GM12878 (cell line): ENCODE measurements around the gene GPX7. TPM values are rescaled to one million over a fixed set of nuclear protein-coding genes. Genes with fewer than 3 reads are reported as not detected.

ENCODE experiments used
- ATAC-seq: fragments of 200-7000 bp; cut with Tn5 transposase; 3 replicates; pipeline ENCODE4 v1.9.1; 2020; ENCODE audit warnings: mild to moderate bottlenecking, moderate library complexity
- BruUV-seq: library from RNA; stranded (reverse); fragments of 400-500 nt; replicated peaks from 2 replicates; lab custom pipeline; 2021; lab: Mats Ljungman, UMichigan
- CTCF ChIA-PET: fragments of 300-600 bp; sonication (Branson Sonifier 250); formaldehyde crosslinking; extraction: SDS; loops from one replicate; lab custom pipeline; 2021; ENCODE audit warnings: inconsistent platforms; lab: Yijun Ruan, JAX
- POLR2A ChIA-PET: fragments of 350-600 bp; formaldehyde crosslinking; extraction: SDS; loops from one replicate; lab custom pipeline; 2021; ENCODE audit warnings: inconsistent platforms; lab: Charles Lee
- RAD21 ChIA-PET: fragments of 300-600 bp; sonication (Branson Sonifier 250); formaldehyde crosslinking; loops from one replicate; lab custom pipeline; 2023; ENCODE audit warnings: antibody characterized with exemption; ENCODE audit not compliant: unreplicated experiment; lab: Charles Lee
- SMC1A ChIA-PET: fragments of 300-600 bp; sonication (Branson Sonifier 250); formaldehyde crosslinking; loops from one replicate; lab custom pipeline; 2023; ENCODE audit not compliant: unreplicated experiment, uncharacterized antibody; lab: Charles Lee
- DNase-seq: peaks from one replicate; pipeline ENCODE4 v3.0.0-alpha.2; 2011; ENCODE audit warnings: low read depth, low spot score
- FAIRE-seq: peaks from 3 replicates; lab custom pipeline; 2011; peaks lifted over from hg19 to GRCh38; lab: Jason Lieb, UNC
- H2AFZ ChIP-seq: 2 replicates; pipeline ENCODE4 v1.6.0; 2011; ENCODE audit warnings: low read depth, low read length, control low read depth; ENCODE audit not compliant: control insufficient read depth
- H3K27ac ChIP-seq: 2 replicates; pipeline ENCODE4 v1.5.1; 2011; ENCODE audit warnings: control low read depth; ENCODE audit not compliant: control insufficient read depth, insufficient read depth
- H3K27me3 ChIP-seq, 2 experiments: replicated peaks in 1 of 2; 2 replicates each; pipeline versions ENCODE4 v1.6.0 to v1.6.1; 2011; ENCODE audit warnings: low read length in 1 of 2; ENCODE audit not compliant: control insufficient read depth in 2 of 2, insufficient read depth in 2 of 2
- H3K36me3 ChIP-seq, 2 experiments: 2 replicates each; pipeline ENCODE4 v1.5.1; 2011; ENCODE audit warnings: low read length in 1 of 2; ENCODE audit not compliant: control insufficient read depth in 2 of 2, insufficient read depth in 2 of 2
- H3K4me1 ChIP-seq: 2 replicates; pipeline ENCODE4 v1.6.1; 2011; ENCODE audit warnings: mild to moderate bottlenecking, low read length, moderate library complexity, mixed read lengths; ENCODE audit not compliant: control insufficient read depth, insufficient read depth
- H3K4me2 ChIP-seq: 2 replicates; pipeline ENCODE4 v1.6.0; 2011; ENCODE audit warnings: control low read depth; ENCODE audit not compliant: control insufficient read depth, insufficient read depth
- H3K4me3 ChIP-seq: fragments of 200-600 bp; sonication (generic); 2 replicates; pipeline ENCODE4 v1.5.1; 2016
- H3K79me2 ChIP-seq: 2 replicates; pipeline ENCODE4 v1.6.0; 2011; ENCODE audit warnings: low read length; ENCODE audit not compliant: control insufficient read depth, insufficient read depth
- H3K9ac ChIP-seq: 2 replicates; pipeline ENCODE4 v1.8.0; 2011; ENCODE audit warnings: low read length, control low read depth, mixed read lengths; ENCODE audit not compliant: control insufficient read depth, insufficient read depth
- H3K9me3 ChIP-seq: replicated peaks from 3 replicates; pipeline ENCODE4 v1.5.1; 2011; ENCODE audit warnings: mild to moderate bottlenecking, low read length; ENCODE audit not compliant: control insufficient read depth, insufficient read depth
- H4K20me1 ChIP-seq: 2 replicates; pipeline ENCODE4 v1.6.0; 2011; ENCODE audit not compliant: control insufficient read depth, insufficient read depth
- ATF7 ChIP-seq: fragments of 450-650 bp; IDR thresholded peaks from 2 replicates; pipeline ENCODE4 v1.6.1; 2016; ENCODE audit warnings: low read depth, mild to moderate bottlenecking
- BCL11A ChIP-seq: IDR thresholded peaks from 2 replicates; pipeline ENCODE4 v1.6.1; 2011; ENCODE audit warnings: low read depth, low read length
- BHLHE40 ChIP-seq, 2 experiments: fragments of 450-650 bp in 1 of 2; IDR thresholded peaks; 2 replicates each; pipeline ENCODE4 v1.6.1; 2011 to 2017; ENCODE audit warnings: low read depth in 2 of 2, borderline replicate concordance in 1 of 2, improper control_type of control experiment in 1 of 2, low read length in 1 of 2, mild to moderate bottlenecking in 1 of 2
- HSF1 ChIP-seq: fragments of 150-350 bp; IDR thresholded peaks from 2 replicates; pipeline ENCODE4 v1.6.1; 2014; ENCODE audit warnings: mild to moderate bottlenecking, low read depth, low read length
- IKZF1 ChIP-seq: fragments of 450-650 bp; conservative IDR thresholded peaks from 2 replicates; pipeline ENCODE4 v1.6.1; 2017; ENCODE audit warnings: antibody characterized with exemption, mild to moderate bottlenecking
- IKZF2 ChIP-seq, 2 experiments: fragments of 450-650 bp; IDR thresholded peaks; 2 replicates each; pipeline ENCODE4 v1.6.1; 2017; ENCODE audit warnings: mild to moderate bottlenecking in 2 of 2, moderate library complexity in 2 of 2
- IRF3 ChIP-seq: fragments of 450-650 bp; IDR thresholded peaks from 2 replicates; pipeline ENCODE4 v1.6.1; 2014; ENCODE audit warnings: mild to moderate bottlenecking
- KDM1A ChIP-seq: fragments of 200-600 bp; sonication (generic); IDR thresholded peaks from 2 replicates; pipeline ENCODE4 v1.6.1; 2016; ENCODE audit warnings: borderline replicate concordance
- RAD21 ChIP-seq: IDR thresholded peaks from 2 replicates; pipeline ENCODE4 v1.6.1; 2011; ENCODE audit warnings: mild to moderate bottlenecking, low read depth, low read length, moderate library complexity; ENCODE audit not compliant: insufficient read depth
- RUNX3 ChIP-seq: IDR thresholded peaks from 2 replicates; pipeline ENCODE4 v1.6.1; 2012; ENCODE audit warnings: low read length, inconsistent platforms
- YBX1 ChIP-seq: fragments of 450-650 bp; IDR thresholded peaks from 2 replicates; pipeline ENCODE4 v1.6.1; 2016; ENCODE audit warnings: antibody characterized with exemption
- YY1 ChIP-seq: IDR thresholded peaks from 2 replicates; pipeline ENCODE4 v1.6.1; 2011; ENCODE audit warnings: low read depth, mild to moderate bottlenecking, low read length
- ZNF687 ChIP-seq: fragments of 450-650 bp; IDR thresholded peaks from 2 replicates; pipeline ENCODE4 v1.6.1; 2017; ENCODE audit warnings: mild to moderate bottlenecking, moderate library complexity
- WGBS: methylation state at CpG from one replicate; pipeline ENCODE4 v1.1.6; 2016; ENCODE audit warnings: low lambda C conversion rate; ENCODE audit not compliant: insufficient replicate concordance, insufficient coverage; ENCODE audit errors: missing lambda C conversion rate; 5-methylcytosine and 5-hydroxymethylcytosine counted together
- in situ Hi-C: fragments of 300-500 bp; cut with MboI; formaldehyde crosslinking; loops from 9 replicates; pipeline ENCODE4 v1.14.3; 2018; ENCODE audit warnings: mixed read lengths
- intact Hi-C: fragments of 100-400 bp; cut with micrococcal nuclease; formaldehyde crosslinking; loops from one replicate; pipeline ENCODE4 v1.14.2; 2022; ENCODE audit not compliant: unreplicated experiment
- polyA plus RNA-seq, 11 experiments: library from polyadenylated mRNA; depleted of rRNA in 4 of 11; unstranded in 6 of 11; stranded (reverse) in 5 of 11; fragments of >200 nt; fragmentation: Nextera tagmentation in 4 of 11; fragmentation: Illumina TruSeq in 1 of 11; extraction: Ambion mirVana in 4 of 11; extraction: Trizol in 1 of 11; gene quantifications; 1 replicate in 1 of 11; 2 replicates in 10 of 11; pipeline versions ENCODE4 v1.2.1 to v1.2.3, GENCODE V29; 2011 to 2016; ENCODE audit warnings: inconsistent platforms in 2 of 11, missing spikeins in 2 of 11, low read depth in 1 of 11
- total RNA-seq, 4 experiments: library from RNA; depleted of rRNA in 3 of 4; stranded (reverse); fragments of >200 nt in 3 of 4; fragmentation: Illumina TruSeq in 1 of 4; extraction: Trizol in 1 of 4; gene quantifications; 2 replicates each; pipeline versions ENCODE4 v1.2.1 to v1.2.3, GENCODE V29; 2013 to 2021

The GPX7 gene
- total and polyA plus RNA-seq, 10 of the 15 experiments (the other 5 are each of a cell fraction or from before 2014, with no cell fraction given) = 1.9 to 4.2 (median 2.5) TPM; not detected in 1

DNA sequence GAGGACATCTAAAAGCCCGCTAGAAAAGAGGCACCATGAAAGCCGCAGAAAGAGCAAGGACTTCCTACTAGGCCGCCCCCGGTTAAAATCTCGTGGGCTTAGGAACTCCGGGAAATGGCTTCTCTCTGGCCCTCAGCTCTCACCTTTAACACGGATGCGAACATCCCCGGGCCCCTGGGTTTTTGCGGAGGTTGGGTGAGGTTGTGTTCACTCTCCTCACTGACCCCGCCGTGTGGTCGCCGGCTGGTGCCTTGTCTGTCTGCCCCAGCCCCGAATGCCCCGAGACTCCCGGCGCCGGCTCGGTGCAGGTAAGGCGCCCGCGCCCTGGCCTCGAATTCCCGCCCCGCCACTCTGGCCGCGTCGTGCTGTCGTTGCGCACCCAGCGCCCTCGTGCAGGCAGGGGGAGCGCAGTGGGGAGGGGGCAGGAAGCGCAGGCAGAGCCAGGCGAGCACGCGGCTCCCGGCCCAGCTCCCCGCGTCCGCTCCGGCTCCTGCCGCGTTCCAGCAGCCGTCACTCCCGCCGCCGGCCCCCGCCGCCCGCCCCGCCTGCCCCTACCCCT lies 30.6 kb downstream of the GPX7 start, which contains the start of gene SHISAL2A (continued):
- TF ChIP-seq YBX1 (no peak), IKZF1 (peak; percentile 22; the same call in 1 of the 2 replicates)

DNA sequence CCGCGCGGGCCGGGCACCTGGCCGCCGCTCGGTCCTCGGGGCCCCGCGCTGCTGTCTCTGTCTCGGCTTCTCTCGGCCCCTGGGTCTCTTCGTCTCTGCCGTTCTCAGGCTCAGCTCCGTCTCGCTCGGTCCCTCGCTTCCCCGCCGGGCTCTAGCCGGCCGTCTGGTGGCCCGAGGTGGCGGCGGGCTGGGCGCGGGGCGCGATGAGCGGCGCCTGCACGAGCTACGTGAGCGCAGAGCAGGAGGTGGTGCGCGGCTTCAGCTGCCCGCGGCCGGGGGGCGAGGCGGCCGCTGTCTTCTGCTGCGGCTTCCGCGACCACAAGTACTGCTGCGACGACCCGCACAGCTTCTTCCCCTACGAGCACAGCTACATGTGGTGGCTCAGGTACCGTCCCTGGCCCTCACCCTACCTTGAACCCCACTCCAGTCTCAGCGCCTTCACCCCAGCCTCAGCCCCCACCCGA lies 31.2 kb downstream of the GPX7 start:
- Histone ChIP-seq H3K27me3 (peaks cover 4 to 8% of the 10 kb centered on the region in 2 experiments; a peak in 3 of 4 replicates), H2AFZ (peak overlapping the region; percentile 61), H3K4me3 (peak overlapping the region; percentile 54; the same call in 1 of the 2 replicates), H3K27ac (no peak overlapping the region), H3K79me2 (no peaks in the 10 kb centered on the region), H3K9me3 (no peaks in the 10 kb centered on the region; the same call in 2 of the 3 replicates), H4K20me1 (no peaks in the 10 kb centered on the region), H3K36me3 (no peaks in the 10 kb centered on the region), H3K9ac (peak overlapping the region; percentile 30; the same call in 1 of the 2 replicates), H3K4me1 (peaks cover 33% of the 10 kb centered on the region), H3K4me2 (peak overlapping the region; percentile 85)
- ChIA-PET POLR2A (interaction anchor here (0.6 kb wide), 2 partner anchors 26 to 58 kb away, joined by 3 to 7 read pairs; no protein-coding TSS in a partner anchor), CTCF (interaction anchor here (0.7 to 1.2 kb wide), 2 partner anchors 26 to 72 kb away, joined by 3 read pairs; no protein-coding TSS in a partner anchor), RAD21 (no interaction called here), SMC1A (interaction anchor here (0.6 to 1.9 kb wide), 5 partner anchors 9 to 678 kb away, joined by 3 to 5 read pairs (median 3); no protein-coding TSS in a partner anchor)
- 6% methylated on average over 28 of the region's 52 CpGs for WGBS
- DNase-seq = no peak
- FAIRE-seq = no peak
- 0 out of 2 replicates have a peak, but pooled peaks have one; percentile 29 for TF ChIP-seq IKZF1
- peak; percentile 27; the same call in 1 of the 2 replicates for TF ChIP-seq RUNX3
- no peak for TF ChIP-seq IKZF2 (IDR thresholded peaks at IDR 0.05)
- TF ChIP-seq ATF7 = no peak
- TF ChIP-seq IRF3 = no peak
- no peak for TF ChIP-seq BCL11A
- peak in 1 of 2 experiments; percentile 11; a peak in 1 of 4 replicates for TF ChIP-seq BHLHE40 (IDR thresholded peaks at IDR 0.05; ENCODE audit: borderline replicate concordance in 1 of 2, low read depth in 2 of 2, low read length in 1 of 2)
- TF ChIP-seq KDM1A = no peak
- TF ChIP-seq HSF1 = no peak
- TF ChIP-seq YY1 = no peak
- TF ChIP-seq ZNF687 = 0 out of 2 replicates have a peak, but pooled peaks have one; percentile 11
- TF ChIP-seq RAD21 = no peak
- intact Hi-C loops (no loop called here), in situ Hi-C loops (no loop called here)
- ATAC-seq = peak; percentile 2; the same call in 2 of the 3 replicates
- BruUV-seq = no TSS peak
